ENCODE data around the gene CAMK2B.

CAMK2B gene

DNA sequence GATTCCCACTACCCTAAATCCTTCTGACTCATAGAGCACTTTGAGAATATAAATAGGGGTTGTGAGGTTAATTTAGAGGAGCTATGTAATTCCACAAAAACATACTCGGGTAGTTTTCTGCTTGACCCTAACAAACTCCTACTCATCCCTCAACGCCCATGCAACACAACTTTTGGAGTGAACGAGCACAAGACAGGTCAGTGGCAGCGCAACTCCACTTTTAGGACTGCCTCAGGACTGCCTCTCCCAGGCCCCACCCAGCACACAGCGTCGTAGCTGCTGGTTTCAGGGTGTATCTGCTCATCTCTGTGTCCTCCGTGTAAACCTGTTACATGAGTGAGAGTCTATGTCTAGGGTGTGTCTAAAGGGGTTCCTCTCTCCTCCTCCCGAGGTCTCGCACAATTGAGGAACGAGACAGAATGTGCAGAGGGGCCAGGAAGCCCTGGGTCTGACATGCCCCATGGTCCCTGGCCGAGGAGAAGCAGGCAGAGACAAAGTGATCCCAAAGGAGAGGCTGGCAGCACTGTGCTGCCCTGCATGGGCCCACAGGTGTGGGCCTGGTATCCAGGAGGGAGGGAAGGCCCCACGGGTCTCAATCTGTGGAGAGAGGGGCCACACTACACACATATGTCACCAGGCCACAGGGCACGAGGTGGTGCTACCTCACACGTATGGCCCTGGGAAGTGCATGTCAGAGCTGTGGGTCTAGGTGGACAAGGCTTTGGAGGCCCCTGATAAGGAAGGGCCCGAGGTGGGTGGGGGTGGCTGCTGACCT, 45.5 kb downstream of the CAMK2B start:
- Histone ChIP-seq H3K4me2 (ENCODE audit: low read length) (no peak overlapping the region), H3K36me3 (ENCODE audit: insufficient read depth, low read length) (no peaks in the 10 kb centered on the region), H4K20me1 (ENCODE audit: insufficient read depth, low read length) (no peaks in the 10 kb centered on the region), H3K4me1 (ENCODE audit: insufficient read depth, low read length, severe bottlenecking) (no peaks in the 10 kb centered on the region), H3K79me2 (ENCODE audit: insufficient read depth, low read length) (no peaks in the 10 kb centered on the region), H3F3A (ENCODE audit: insufficient read depth, low read length) (no peaks in the 10 kb centered on the region), H3K4me3 (ENCODE audit: low read depth, low read length, poor library complexity, severe bottlenecking) (no peak overlapping the region), H3K9me3 (ENCODE audit: low read length) (no peaks in the 10 kb centered on the region), H3K27me3 (ENCODE audit: insufficient read depth, low read length) (peaks cover 10% of the 10 kb centered on the region; the same call in 1 of the 2 replicates), H3K27ac (ENCODE audit: low read depth, low read length, poor library complexity, severe bottlenecking) (no peak overlapping the region), H3K9me2 (ENCODE audit: low read depth, low read length) (no peaks in the 10 kb centered on the region), H2AFZ (ENCODE audit: low read length) (no peak overlapping the region), H3K9ac (ENCODE audit: low read length) (no peak overlapping the region)
- no peak for TF ChIP-seq EZH2 (IDR thresholded peaks at IDR 0.05; ENCODE audit: borderline replicate concordance, low read length)
- TF ChIP-seq, protein P1, sequence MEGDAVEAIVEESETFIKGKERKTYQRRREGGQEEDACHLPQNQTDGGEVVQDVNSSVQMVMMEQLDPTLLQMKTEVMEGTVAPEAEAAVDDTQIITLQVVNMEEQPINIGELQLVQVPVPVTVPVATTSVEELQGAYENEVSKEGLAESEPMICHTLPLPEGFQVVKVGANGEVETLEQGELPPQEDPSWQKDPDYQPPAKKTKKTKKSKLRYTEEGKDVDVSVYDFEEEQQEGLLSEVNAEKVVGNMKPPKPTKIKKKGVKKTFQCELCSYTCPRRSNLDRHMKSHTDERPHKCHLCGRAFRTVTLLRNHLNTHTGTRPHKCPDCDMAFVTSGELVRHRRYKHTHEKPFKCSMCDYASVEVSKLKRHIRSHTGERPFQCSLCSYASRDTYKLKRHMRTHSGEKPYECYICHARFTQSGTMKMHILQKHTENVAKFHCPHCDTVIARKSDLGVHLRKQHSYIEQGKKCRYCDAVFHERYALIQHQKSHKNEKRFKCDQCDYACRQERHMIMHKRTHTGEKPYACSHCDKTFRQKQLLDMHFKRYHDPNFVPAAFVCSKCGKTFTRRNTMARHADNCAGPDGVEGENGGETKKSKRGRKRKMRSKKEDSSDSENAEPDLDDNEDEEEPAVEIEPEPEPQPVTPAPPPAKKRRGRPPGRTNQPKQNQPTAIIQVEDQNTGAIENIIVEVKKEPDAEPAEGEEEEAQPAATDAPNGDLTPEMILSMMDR (IDR thresholded peaks at IDR 0.05; ENCODE audit: low read length), result no peak

DNA sequence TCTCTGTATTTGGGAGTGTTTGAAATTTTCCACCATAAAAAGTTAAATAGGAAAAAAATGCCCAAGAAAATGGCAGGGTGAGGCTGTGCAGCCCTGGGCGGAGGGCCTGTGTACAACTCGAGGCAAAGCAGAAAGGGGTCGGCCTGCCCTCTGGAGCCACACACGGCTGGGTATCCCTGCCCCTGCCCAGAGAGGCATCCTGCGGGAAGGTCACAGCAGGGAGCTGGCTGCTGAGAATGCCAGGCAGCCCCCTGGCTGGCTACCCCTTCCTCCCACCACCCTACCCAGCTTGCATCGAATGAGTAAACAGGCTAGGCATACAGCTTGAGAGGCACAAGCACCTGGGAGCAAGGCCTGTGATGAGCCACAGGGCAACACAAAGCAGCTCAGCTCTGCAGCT, 46.1 kb downstream of the CAMK2B start:
- H3K9ac ChIP-seq (ENCODE audit: low read length), result no peak overlapping the region
- H3K79me2 ChIP-seq (ENCODE audit: insufficient read depth, low read length), result no peaks in the 10 kb centered on the region
- H3K9me3 ChIP-seq (ENCODE audit: low read length), result no peaks in the 10 kb centered on the region
- H3K9me2 ChIP-seq (ENCODE audit: low read depth, low read length), result no peaks in the 10 kb centered on the region
- H3K4me1 ChIP-seq (ENCODE audit: insufficient read depth, low read length, severe bottlenecking), result no peaks in the 10 kb centered on the region
- no peak overlapping the region for H3K4me3 ChIP-seq (ENCODE audit: low read depth, low read length, poor library complexity, severe bottlenecking)
- H3K27ac ChIP-seq (ENCODE audit: low read depth, low read length, poor library complexity, severe bottlenecking), result no peak overlapping the region
- no peaks in the 10 kb centered on the region for H3K36me3 ChIP-seq (ENCODE audit: insufficient read depth, low read length)
- no peak overlapping the region for H3K4me2 ChIP-seq (ENCODE audit: low read length)
- TF ChIP-seq, protein P1 (IDR thresholded peaks at IDR 0.05; ENCODE audit: low read length), result no peak
- TF ChIP-seq EZH2 (IDR thresholded peaks at IDR 0.05; ENCODE audit: borderline replicate concordance, low read length), result no peak
- H2AFZ ChIP-seq (ENCODE audit: low read length), result no peak overlapping the region
- H3F3A ChIP-seq (ENCODE audit: insufficient read depth, low read length), result no peaks in the 10 kb centered on the region
- peaks cover 16% of the 10 kb centered on the region; the same call in 1 of the 2 replicates for H3K27me3 ChIP-seq (ENCODE audit: insufficient read depth, low read length)
- no peaks in the 10 kb centered on the region for H4K20me1 ChIP-seq (ENCODE audit: insufficient read depth, low read length)

DNA sequence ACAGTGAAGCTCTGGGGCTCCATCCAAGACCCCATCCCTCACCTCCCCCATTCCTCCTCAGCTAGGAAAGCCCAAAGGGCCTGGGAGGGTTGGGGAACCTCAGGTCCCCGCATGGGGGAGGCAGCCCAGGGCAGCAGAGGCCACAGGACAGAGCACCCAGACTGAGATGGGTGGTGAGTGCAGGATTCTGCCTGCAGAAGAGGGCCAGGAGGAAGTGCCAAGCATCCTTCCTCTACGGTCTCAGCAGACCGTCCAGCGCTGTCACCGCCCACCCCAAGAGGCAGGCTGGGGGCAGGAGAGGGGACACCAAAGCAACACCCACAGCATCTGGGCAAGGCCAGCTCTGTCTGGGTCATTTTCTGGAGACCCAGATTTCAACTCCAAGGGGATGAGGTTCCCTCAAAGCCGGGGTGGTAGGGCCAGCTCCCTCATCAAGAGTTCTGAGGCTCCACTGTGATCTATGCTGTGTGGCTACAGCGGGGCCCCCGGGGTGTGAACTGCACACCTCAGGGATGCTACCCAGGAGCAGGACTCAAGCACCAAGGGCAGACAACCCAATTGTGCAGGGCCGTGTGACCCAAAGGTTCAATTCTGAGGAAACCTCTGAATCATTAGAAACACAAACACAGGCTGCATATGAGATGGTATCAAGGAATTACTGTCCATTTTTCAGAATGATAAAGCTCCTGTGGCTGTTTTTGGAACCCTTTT, 46.8 kb downstream of the CAMK2B start:
- Histone ChIP-seq H3K4me1 (ENCODE audit: insufficient read depth, low read length, severe bottlenecking) (no peaks in the 10 kb centered on the region), H3K4me3 (ENCODE audit: low read depth, low read length, poor library complexity, severe bottlenecking) (no peak overlapping the region), H3K27me3 (ENCODE audit: insufficient read depth, low read length) (peaks cover 10% of the 10 kb centered on the region; the same call in 1 of the 2 replicates), H3K9me2 (ENCODE audit: low read depth, low read length) (no peaks in the 10 kb centered on the region), H3K27ac (ENCODE audit: low read depth, low read length, poor library complexity, severe bottlenecking) (no peak overlapping the region), H3K36me3 (ENCODE audit: insufficient read depth, low read length) (no peaks in the 10 kb centered on the region), H4K20me1 (ENCODE audit: insufficient read depth, low read length) (no peaks in the 10 kb centered on the region), H3K79me2 (ENCODE audit: insufficient read depth, low read length) (no peaks in the 10 kb centered on the region), H3K4me2 (ENCODE audit: low read length) (no peak overlapping the region), H2AFZ (ENCODE audit: low read length) (no peak overlapping the region), H3K9me3 (ENCODE audit: low read length) (no peaks in the 10 kb centered on the region), H3F3A (ENCODE audit: insufficient read depth, low read length) (no peaks in the 10 kb centered on the region), H3K9ac (ENCODE audit: low read length) (no peak overlapping the region)
- no peak for TF ChIP-seq EZH2 (IDR thresholded peaks at IDR 0.05; ENCODE audit: borderline replicate concordance, low read length)
- TF ChIP-seq, protein P1 (IDR thresholded peaks at IDR 0.05; ENCODE audit: low read length), result no peak
